ENCODE data around the gene AGXT2. TPM values are rescaled to one million over a fixed set of nuclear protein-coding genes. Genes with fewer than 3 reads are reported as not detected.

The AGXT2 gene
- total RNA-seq, 4 donors from 2014 or later: not detected

GRCh38 chr5:34991486-34992238, 56.1 kb downstream of the AGXT2 start:
- DNase-seq (ENCODE audit: low spot score in 2 of 2): no peak
- WGBS: 90% methylated on average over 2 of the region's 2 CpGs
- peaks cover 5% of the 10 kb centered on the region for H3K27me3 ChIP-seq
- TF ChIP-seq POLR2AphosphoS5 (IDR thresholded peaks at IDR 0.05) (no peak), EP300 (IDR thresholded peaks at IDR 0.05) (no peak), POLR2A (IDR thresholded peaks at IDR 0.05) (no peak), CTCF (IDR thresholded peaks at IDR 0.05) (no peak)
- H3K4me3 ChIP-seq: no peak overlapping the region
- peaks cover 4% of the 10 kb centered on the region for H3K9me3 ChIP-seq
- H3K36me3 ChIP-seq: no peaks in the 10 kb centered on the region
- H3K4me1 ChIP-seq: no peaks in the 10 kb centered on the region
- H3K27ac ChIP-seq: no peak overlapping the region

GRCh38 chr5:34986965-34987364, 60.8 kb downstream of the AGXT2 start:
- no peaks in the 10 kb centered on the region for H3K36me3 ChIP-seq
- DNase-seq (ENCODE audit: low spot score in 2 of 2): no peak
- 78% methylated on average over 1 of the region's 1 CpG for WGBS
- no peak overlapping the region for H3K4me3 ChIP-seq
- no peak overlapping the region for H3K27ac ChIP-seq
- H3K9me3 ChIP-seq: peaks cover 12% of the 10 kb centered on the region
- peaks cover 5% of the 10 kb centered on the region for H3K27me3 ChIP-seq
- no peaks in the 10 kb centered on the region for H3K4me1 ChIP-seq
- TF ChIP-seq POLR2AphosphoS5 (IDR thresholded peaks at IDR 0.05): no peak

- Histone ChIP-seq H3K27ac (no peak overlapping the region), H3K9me3 (peaks cover 12% of the 10 kb centered on the region), H3K4me3 (no peak overlapping the region), H3K27me3 (no peaks in the 10 kb centered on the region), H3K36me3 (no peaks in the 10 kb centered on the region), H3K4me1 (no peaks in the 10 kb centered on the region)
- WGBS: 93% methylated on average over 4 of the region's 4 CpGs
- TF ChIP-seq POLR2A (IDR thresholded peaks at IDR 0.05) (no peak), EP300 (IDR thresholded peaks at IDR 0.05) (no peak), CTCF (IDR thresholded peaks at IDR 0.05) (no peak), POLR2AphosphoS5 (IDR thresholded peaks at IDR 0.05) (no peak)
- DNase-seq (ENCODE audit: low spot score in 2 of 2): no peak
These were observed 64.9 kb downstream of the AGXT2 start for GRCh38 chr5:34982823-34983222.

- no peaks in the 10 kb centered on the region for H3K27me3 ChIP-seq
- no peaks in the 10 kb centered on the region for H3K4me1 ChIP-seq
- WGBS: 68% methylated on average over 4 of the region's 4 CpGs
- no peak overlapping the region for H3K4me3 ChIP-seq
- no peaks in the 10 kb centered on the region for H3K9me3 ChIP-seq
- TF ChIP-seq POLR2AphosphoS5 (IDR thresholded peaks at IDR 0.05): no peak
- TF ChIP-seq CTCF (IDR thresholded peaks at IDR 0.05): no peak
- TF ChIP-seq EP300 (IDR thresholded peaks at IDR 0.05): no peak
- no peak for TF ChIP-seq POLR2A (IDR thresholded peaks at IDR 0.05)
- H3K27ac ChIP-seq: no peak overlapping the region
- no peak for DNase-seq (ENCODE audit: low spot score in 2 of 2)
- no peaks in the 10 kb centered on the region for H3K36me3 ChIP-seq
These were observed 69.1 kb downstream of the AGXT2 start for GRCh38 chr5:34978681-34979080.

- no peaks in the 10 kb centered on the region for H3K4me1 ChIP-seq
- no peak for DNase-seq (ENCODE audit: low spot score in 2 of 2)
- no peaks in the 10 kb centered on the region for H3K36me3 ChIP-seq
- no peak overlapping the region for H3K4me3 ChIP-seq
- no peak for TF ChIP-seq CTCF (IDR thresholded peaks at IDR 0.05)
- no peak for TF ChIP-seq EP300 (IDR thresholded peaks at IDR 0.05)
- TF ChIP-seq POLR2AphosphoS5 (IDR thresholded peaks at IDR 0.05): no peak
- no peak for TF ChIP-seq POLR2A (IDR thresholded peaks at IDR 0.05)
- no peaks in the 10 kb centered on the region for H3K9me3 ChIP-seq
- 46% methylated on average over 2 of the region's 2 CpGs for WGBS
- no peak overlapping the region for H3K27ac ChIP-seq
- no peaks in the 10 kb centered on the region for H3K27me3 ChIP-seq
These were observed 69.7 kb downstream of the AGXT2 start for GRCh38 chr5:34977934-34978613.

Measured in suprapubic skin (tissue), 4 donors.